Osteocyte (in vitro differentiated cells): Measurements from ENCODE around the gene DOHH. TPM values are rescaled to one million over a fixed set of nuclear protein-coding genes. Genes with fewer than 3 reads are reported as not detected.
A peak's percentile ranks its signal among the peaks of the same experiment; 100 is the strongest.

Source experiments
- DNase-seq: peaks from one replicate; pipeline ENCODE4 v3.0.0; 2021; ENCODE audit warnings: mixed read lengths; ENCODE audit not compliant: unreplicated experiment; ENCODE audit errors: extremely low spot score
- H3K27ac Mint-ChIP-seq: one replicate; pipeline ENCODE4 v1.8.0; 2021; ENCODE audit warnings: mild to moderate bottlenecking, mixed read lengths; ENCODE audit not compliant: unreplicated experiment
- H3K27me3 Mint-ChIP-seq: one replicate; pipeline ENCODE4 v1.8.0; 2021; ENCODE audit warnings: mixed read lengths; ENCODE audit not compliant: unreplicated experiment
- H3K36me3 Mint-ChIP-seq: one replicate; pipeline ENCODE4 v1.8.0; 2021; ENCODE audit warnings: mixed read lengths; ENCODE audit not compliant: unreplicated experiment
- H3K4me1 Mint-ChIP-seq: one replicate; pipeline ENCODE4 v1.8.0; 2021; ENCODE audit warnings: mixed read lengths; ENCODE audit not compliant: unreplicated experiment
- H3K4me3 Mint-ChIP-seq: one replicate; pipeline ENCODE4 v1.8.0; 2021; ENCODE audit warnings: mild to moderate bottlenecking, moderate library complexity, mixed read lengths; ENCODE audit not compliant: unreplicated experiment
- H3K9me3 Mint-ChIP-seq: one replicate; pipeline ENCODE4 v1.8.0; 2021; ENCODE audit warnings: mixed read lengths; ENCODE audit not compliant: unreplicated experiment
- total RNA-seq: library from RNA; stranded (reverse); gene quantifications from 2 replicates; pipeline ENCODE4 v1.2.1, GENCODE V29; 2021
- TF ChIP-seq, protein P1 (sequence below): fragments of 200-600 bp; sonication (generic); IDR thresholded peaks from 2 replicates; pipeline ENCODE4 v1.5.0; 2021; ENCODE audit warnings: antibody characterized with exemption, mild to moderate bottlenecking, moderate library complexity

Gene DOHH
- total RNA-seq, 1 donor from 2014 or later = 10.8 TPM

GRCh38 chr19:3505598-3506383 lies 5.3 kb upstream of the DOHH start, which contains the start of gene FZR1:
Gene FZR1, plus strand, starts transcription at chr19:3506311. Its CDS starts 16,679 bp downstream, at chr19:3522990.
- Mint-ChIP-seq H3K27ac (peak within 1 kb of the TSS; percentile 91), H3K36me3 (peaks cover 8% of the 10 kb centered on the region), H3K9me3 (no peaks in the 10 kb centered on the region), H3K4me3 (peak within 1 kb of the TSS; percentile 91), H3K27me3 (no peaks in the 10 kb centered on the region), H3K4me1 (peaks cover 33% of the 10 kb centered on the region)
- TF ChIP-seq, protein P1, sequence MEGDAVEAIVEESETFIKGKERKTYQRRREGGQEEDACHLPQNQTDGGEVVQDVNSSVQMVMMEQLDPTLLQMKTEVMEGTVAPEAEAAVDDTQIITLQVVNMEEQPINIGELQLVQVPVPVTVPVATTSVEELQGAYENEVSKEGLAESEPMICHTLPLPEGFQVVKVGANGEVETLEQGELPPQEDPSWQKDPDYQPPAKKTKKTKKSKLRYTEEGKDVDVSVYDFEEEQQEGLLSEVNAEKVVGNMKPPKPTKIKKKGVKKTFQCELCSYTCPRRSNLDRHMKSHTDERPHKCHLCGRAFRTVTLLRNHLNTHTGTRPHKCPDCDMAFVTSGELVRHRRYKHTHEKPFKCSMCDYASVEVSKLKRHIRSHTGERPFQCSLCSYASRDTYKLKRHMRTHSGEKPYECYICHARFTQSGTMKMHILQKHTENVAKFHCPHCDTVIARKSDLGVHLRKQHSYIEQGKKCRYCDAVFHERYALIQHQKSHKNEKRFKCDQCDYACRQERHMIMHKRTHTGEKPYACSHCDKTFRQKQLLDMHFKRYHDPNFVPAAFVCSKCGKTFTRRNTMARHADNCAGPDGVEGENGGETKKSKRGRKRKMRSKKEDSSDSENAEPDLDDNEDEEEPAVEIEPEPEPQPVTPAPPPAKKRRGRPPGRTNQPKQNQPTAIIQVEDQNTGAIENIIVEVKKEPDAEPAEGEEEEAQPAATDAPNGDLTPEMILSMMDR = no peak
- DNase-seq = peak; percentile 100

- Mint-ChIP-seq H3K9me3 (no peaks in the 10 kb centered on the region), H3K27me3 (no peaks in the 10 kb centered on the region), H3K4me3 (peak overlapping the region; percentile 88), H3K4me1 (peaks cover 37% of the 10 kb centered on the region), H3K36me3 (peaks cover 6% of the 10 kb centered on the region), H3K27ac (peak overlapping the region; percentile 91)
- DNase-seq = no peak
- TF ChIP-seq, protein P1 = no peak
These were observed 4.3 kb upstream of the DOHH start for GRCh38 chr19:3504735-3505134.

DNA sequence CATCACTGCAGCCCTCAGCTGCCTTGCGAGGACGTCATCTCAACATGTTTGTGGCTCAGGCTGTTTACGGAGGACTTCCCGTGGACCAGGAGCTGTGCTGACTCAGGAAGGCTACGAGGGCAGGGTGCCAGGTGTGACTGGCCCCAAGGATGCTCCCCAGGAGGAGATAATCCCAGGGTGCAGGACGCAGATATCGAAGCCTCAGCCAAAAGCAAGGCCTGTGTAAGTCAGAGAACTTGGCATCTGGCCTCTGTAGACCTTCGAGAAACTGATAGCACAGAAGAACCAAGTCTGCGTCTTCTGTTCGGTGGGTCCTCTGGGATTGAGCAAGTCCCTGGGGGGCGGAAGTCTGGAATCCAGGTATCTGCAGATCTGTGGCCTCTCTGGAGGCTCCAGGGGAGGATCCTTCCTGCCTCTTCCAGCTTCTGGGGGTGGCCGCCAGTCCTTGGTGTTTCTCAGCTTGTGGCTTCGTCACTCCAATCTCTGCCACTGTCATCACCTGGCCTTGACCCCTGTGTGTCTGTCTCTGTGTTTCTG lies 2.6 kb upstream of the DOHH start:
- no peaks in the 10 kb centered on the region for H3K9me3 Mint-ChIP-seq
- no peaks in the 10 kb centered on the region for H3K27me3 Mint-ChIP-seq
- H3K36me3 Mint-ChIP-seq = no peaks in the 10 kb centered on the region
- no peak overlapping the region for H3K27ac Mint-ChIP-seq
- no peak for DNase-seq
- no peak overlapping the region for H3K4me3 Mint-ChIP-seq
- TF ChIP-seq, protein P1 = no peak
- peaks cover 31% of the 10 kb centered on the region for H3K4me1 Mint-ChIP-seq

- H3K4me3 Mint-ChIP-seq = no peak overlapping the region
- no peak overlapping the region for H3K27ac Mint-ChIP-seq
- peaks cover 5% of the 10 kb centered on the region for H3K36me3 Mint-ChIP-seq
- no peaks in the 10 kb centered on the region for H3K27me3 Mint-ChIP-seq
- TF ChIP-seq, protein P1 = no peak
- H3K9me3 Mint-ChIP-seq = no peaks in the 10 kb centered on the region
- peaks cover 20% of the 10 kb centered on the region for H3K4me1 Mint-ChIP-seq
- DNase-seq = no peak
These were observed 1.3 kb upstream of the DOHH start for GRCh38 chr19:3501780-3502179.

DNA sequence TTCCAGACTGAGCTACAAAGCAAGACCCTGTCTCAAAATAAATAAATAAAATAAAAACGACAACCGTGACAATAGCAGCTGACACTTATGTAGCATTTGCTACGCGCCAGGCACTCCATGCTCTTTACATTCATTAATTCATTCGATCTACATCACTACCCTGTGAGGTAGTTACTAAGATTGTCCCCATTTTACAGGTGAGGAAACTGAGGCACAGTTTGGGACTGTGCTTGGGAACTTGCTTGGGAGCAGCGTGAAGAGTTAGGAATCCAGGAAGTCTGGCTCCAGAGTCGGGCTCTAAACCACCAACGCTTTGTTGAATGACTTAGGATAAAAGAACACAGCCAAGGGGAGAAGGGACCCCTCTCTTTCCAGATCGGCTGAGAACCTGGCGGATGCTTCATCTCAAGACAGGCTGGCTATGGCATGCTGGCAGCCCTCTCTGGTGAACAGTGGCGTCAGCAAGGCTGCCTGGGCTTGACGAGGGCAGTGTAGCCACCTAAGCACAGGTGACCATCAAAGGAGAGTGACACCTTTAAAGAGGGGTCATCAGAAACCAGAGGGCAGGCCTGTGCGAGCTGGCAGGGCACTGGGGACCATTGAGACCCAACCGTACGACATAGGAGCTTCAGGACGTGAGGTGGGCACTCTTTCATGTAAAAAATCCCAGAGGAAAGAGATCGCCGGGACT lies 591 bp downstream of the DOHH start:
- no peaks in the 10 kb centered on the region for H3K9me3 Mint-ChIP-seq
- peaks cover 15% of the 10 kb centered on the region for H3K4me1 Mint-ChIP-seq
- DNase-seq = no peak
- peaks cover 8% of the 10 kb centered on the region for H3K36me3 Mint-ChIP-seq
- H3K27me3 Mint-ChIP-seq = no peaks in the 10 kb centered on the region
- TF ChIP-seq, protein P1 = no peak
- peak overlapping the region; percentile 87 for H3K4me3 Mint-ChIP-seq
- H3K27ac Mint-ChIP-seq = peak overlapping the region; percentile 96
